Daoy (cell line): ENCODE measurements around the gene DRAXIN. TPM values are rescaled to one million over a fixed set of nuclear protein-coding genes. Genes with fewer than 3 reads are reported as not detected.

ENCODE experiments used
- DNase-seq: peaks from one replicate; pipeline ENCODE4 v3.0.0-alpha.2; 2015; ENCODE audit warnings: low read depth
- total RNA-seq: library from RNA; depleted of rRNA; stranded (reverse); fragments of >200 nt; shearing (Covaris generic); gene quantifications from 2 replicates; pipeline ENCODE4 v1.2.3, GENCODE V29; 2014; rRNA removed

DRAXIN gene
- total RNA-seq, 1 experiment from 2014 or later: 0.97 TPM

- DNase-seq: no peak
Observed at GRCh38 chr1:11761285-11761684, 69.8 kb downstream of the DRAXIN start.

DNA sequence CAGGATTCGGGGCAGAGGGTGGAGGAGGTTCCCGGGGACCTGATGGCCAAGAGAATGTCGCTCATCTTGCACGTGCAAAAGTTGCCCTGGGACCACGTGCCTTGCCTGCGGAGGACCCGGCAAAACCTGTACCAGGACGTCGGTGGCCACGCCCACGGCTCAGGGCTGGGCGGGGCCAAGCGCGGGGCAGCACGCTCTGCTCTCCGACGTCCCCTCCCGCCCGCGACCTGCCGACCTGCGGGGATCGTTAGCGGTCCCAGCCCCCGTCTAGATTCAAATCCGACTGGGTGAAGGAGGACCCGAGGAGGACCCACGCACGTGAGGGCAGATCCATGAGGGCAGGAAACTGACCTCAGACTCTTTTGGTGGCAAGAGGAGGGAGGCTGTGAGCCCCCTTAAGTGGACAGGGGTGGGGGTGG is 70.5 kb downstream of the DRAXIN start, which contains the start of gene C1orf167:
TSS of gene C1orf167 (plus strand) at position 206 of the 419 bp plus-strand sequence. CDS start 2,208 bp downstream, outside the sequence.
- no peak for DNase-seq

GRCh38 chr1:11764115-11764514 is 72.6 kb downstream of the DRAXIN start:
- no peak for DNase-seq

GRCh38 chr1:11764519-11764918 is 73.0 kb downstream of the DRAXIN start:
- DNase-seq: no peak

DNA sequence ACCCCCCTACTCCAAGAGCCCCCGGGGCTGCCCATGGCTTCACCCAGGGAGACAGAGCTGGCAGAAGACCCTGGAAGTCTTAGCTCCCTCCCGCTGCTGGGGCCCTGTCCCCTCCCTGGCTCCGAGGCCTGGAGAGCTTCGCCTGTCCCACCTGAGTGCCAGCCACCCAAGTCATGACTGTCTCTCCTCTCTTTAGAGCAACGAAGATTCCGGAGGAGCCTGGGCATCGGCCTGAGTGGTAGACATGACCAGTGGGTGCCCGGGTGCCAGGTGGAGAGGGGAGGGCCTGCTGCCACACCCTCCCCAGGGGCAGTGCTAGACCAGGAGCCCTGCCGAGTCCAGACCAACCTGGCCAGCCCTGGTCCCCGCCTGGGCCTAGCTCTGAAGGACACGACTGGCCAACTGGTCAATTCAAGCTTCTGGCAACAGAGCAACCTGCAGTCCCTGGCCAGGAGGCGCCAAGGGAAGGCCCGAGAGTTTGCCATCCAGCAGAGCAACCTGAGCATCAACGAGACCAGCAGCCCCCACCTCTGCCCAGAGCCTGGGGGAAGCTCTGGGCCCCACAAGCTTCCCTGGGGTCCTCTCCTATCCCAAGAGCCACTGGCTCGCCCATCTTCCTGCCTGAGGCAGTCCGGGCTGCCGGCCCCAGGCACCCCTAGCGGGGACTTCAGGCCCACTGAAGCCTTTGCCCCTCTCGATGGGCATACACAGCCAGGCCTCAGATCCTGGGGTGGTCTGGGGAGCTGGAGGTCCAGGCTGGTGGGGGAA is 74.3 kb downstream of the DRAXIN start:
- DNase-seq: no peak

GRCh38 chr1:11766429-11766776 is 74.9 kb downstream of the DRAXIN start:
- no peak for DNase-seq

DNA sequence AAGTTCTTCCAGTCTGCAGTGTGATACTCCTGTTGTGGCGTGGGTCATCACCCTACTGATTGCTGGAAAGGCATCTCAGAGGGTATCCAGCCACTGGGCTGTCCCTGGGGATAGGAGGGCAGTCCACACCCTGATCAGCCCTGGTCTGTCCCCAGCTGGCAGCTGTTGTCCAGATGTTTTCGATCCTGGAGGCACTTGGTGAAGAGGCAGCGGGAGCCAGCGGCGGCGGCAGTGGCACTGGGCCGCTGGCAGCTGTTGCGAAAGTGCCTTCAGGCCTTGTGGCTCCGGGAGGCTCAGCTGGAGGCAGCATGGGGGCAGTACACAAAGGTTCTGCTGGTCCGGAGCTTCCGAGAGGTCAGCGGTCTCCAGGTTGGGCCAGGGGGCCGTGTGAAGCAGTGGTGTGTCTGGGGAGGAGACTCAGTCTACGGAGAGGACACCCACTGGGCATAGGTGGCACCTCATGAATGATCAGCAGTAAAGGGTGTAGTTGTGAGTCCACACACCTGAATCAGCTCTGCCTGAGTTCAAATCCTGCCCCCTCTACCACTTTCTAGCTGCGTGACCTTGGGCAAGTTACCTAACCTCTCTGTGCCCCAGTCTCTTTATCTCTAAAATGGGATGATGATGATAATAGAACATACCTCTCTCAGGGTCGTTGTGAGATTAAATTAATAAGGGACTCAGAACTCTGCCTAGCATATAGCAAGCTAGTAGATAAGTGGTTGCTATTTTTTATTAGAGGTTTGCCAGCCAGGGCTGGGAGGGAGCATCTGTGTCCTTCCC is 76.6 kb downstream of the DRAXIN start:
- DNase-seq: no peak

DNA sequence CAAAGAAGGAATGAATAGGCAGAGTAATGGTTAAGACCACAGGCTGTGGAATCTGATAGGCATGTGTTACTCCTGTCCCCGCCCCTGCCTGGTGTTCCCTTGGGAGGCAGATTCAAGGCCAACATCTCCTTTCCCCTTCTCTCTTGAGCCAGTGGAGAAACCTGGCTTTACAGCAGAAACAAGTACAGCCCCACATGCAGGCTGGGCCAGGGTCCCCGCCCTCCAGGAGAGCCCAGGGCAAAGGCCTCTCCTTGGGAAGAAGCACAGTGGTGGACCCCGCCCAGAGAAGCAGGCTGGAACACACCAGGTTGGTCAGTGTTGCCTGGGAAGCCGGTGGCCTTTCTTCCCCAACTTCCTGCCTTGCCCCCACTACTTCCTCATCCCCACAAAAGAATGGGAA is 77.3 kb downstream of the DRAXIN start:
- no peak for DNase-seq

DNA sequence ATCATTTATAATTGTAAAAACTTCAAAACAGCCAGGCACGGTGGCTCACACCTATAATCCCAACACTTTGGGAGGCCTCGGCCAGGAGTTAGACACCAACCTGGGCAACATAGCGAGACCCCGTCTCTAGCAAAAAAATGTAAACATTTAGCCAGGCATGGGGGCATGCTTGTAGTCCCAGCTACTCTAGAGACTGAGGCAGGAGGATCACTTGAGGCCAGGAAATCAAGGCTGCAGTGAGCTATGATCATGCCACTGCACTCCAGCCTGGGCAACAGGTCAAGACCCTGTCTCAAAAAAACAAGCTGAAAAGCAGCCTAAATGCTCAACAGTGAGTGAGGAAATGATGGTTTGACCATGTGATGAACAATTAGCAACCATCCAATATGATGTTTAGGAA is 77.8 kb downstream of the DRAXIN start:
- no peak for DNase-seq

GRCh38 chr1:11770011-11770410 is 78.5 kb downstream of the DRAXIN start:
- no peak for DNase-seq

DNA sequence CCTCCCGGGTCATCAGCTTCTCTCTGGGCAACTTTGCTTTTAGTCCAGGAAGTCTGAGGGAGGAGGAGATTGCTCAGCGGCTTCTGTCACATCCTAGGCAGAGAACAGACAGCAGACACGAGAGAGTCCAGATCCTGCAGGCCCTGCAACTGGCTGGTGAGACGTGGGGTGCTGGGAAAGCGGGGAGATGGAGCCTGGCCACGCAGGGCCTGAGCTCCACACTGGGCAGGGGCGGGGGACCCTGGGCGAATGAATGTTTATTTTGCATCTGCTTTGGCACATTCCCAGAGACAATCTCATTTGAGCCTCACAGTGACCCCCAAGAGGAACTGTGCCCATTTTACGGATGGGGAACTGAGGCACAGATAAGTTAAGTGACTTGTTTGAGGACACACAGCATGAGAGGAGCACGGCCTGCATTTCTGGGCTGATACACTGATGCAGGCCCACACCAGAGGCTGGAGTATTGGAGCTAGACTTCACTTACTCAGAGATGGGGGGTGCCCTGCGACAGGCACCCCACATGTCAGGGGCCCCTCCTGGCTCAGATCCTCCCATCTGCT is 80.1 kb downstream of the DRAXIN start:
- no peak for DNase-seq

DNA sequence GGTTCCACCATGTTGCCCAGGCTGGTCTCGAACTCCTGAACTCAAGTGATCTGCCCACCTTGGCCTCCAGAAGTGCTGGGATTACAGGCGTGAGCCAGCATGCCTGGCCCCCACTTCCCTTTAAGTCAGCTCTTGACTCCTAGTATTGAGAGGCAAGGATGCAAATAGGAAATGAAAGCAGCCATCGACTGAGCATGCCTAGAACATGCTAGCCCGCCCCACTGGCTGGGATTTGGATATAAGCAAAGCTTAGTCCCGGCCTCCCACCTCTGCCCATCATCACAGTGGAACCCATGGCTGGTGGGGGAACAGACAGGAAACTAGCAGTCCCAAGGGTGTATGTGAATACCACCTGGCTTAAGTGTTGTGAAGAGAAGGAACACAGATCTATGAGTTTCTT is 80.9 kb downstream of the DRAXIN start:
- no peak for DNase-seq

- DNase-seq: no peak
Observed at GRCh38 chr1:11774753-11775152, 83.2 kb downstream of the DRAXIN start.

Other genes with a start within 250 kb of the DRAXIN start
- gene DISP3, start 212.6 kb upstream of the DRAXIN start, total RNA-seq: 0.11 and 0.48 TPM in 2 replicates
- gene FBXO2, start 37.3 kb upstream of the DRAXIN start, total RNA-seq: 1.4 TPM in 1 of 2 replicates, not detected in the other
- gene FBXO44, start 36.8 kb upstream of the DRAXIN start, total RNA-seq: 2.7 and 6.3 TPM in 2 replicates
- gene FBXO6, start 27.5 kb upstream of the DRAXIN start, total RNA-seq: 1.1 and 2.4 TPM in 2 replicates
- 80.3 and 91.7 TPM in 2 replicates for gene MAD2L2, start 10.6 kb upstream of the DRAXIN start, total RNA-seq
- gene AGTRAP, start 44.4 kb downstream of the DRAXIN start, total RNA-seq: 42.4 and 42.9 TPM in 2 replicates
- not detected in 2 replicates for gene C1orf167, start 70.5 kb downstream of the DRAXIN start, total RNA-seq
- gene MTHFR, start 114.3 kb downstream of the DRAXIN start, total RNA-seq: 4.7 and 8.6 TPM in 2 replicates
- 12.4 TPM in 2 replicates for gene CLCN6, start 114.5 kb downstream of the DRAXIN start, total RNA-seq
- not detected in 2 replicates for gene NPPA, start 156.1 kb downstream of the DRAXIN start, total RNA-seq
- 38.6 and 78.9 TPM in 2 replicates for gene NPPB, start 167.2 kb downstream of the DRAXIN start, total RNA-seq
- gene KIAA2013, start 234.7 kb downstream of the DRAXIN start, total RNA-seq: 67.3 and 87.1 TPM in 2 replicates
- 88.1 and 107 TPM in 2 replicates for gene PLOD1, start 243.0 kb downstream of the DRAXIN start, total RNA-seq